GM18861 (cell line): ENCODE measurements around the gene EVX1.

Experiments used
- ATAC-seq: cut with Tn5 transposase; IDR thresholded peaks from one replicate; pipeline ENCODE4 v1.9.1; 2021; ENCODE audit not compliant: unreplicated experiment

The EVX1 gene

DNA sequence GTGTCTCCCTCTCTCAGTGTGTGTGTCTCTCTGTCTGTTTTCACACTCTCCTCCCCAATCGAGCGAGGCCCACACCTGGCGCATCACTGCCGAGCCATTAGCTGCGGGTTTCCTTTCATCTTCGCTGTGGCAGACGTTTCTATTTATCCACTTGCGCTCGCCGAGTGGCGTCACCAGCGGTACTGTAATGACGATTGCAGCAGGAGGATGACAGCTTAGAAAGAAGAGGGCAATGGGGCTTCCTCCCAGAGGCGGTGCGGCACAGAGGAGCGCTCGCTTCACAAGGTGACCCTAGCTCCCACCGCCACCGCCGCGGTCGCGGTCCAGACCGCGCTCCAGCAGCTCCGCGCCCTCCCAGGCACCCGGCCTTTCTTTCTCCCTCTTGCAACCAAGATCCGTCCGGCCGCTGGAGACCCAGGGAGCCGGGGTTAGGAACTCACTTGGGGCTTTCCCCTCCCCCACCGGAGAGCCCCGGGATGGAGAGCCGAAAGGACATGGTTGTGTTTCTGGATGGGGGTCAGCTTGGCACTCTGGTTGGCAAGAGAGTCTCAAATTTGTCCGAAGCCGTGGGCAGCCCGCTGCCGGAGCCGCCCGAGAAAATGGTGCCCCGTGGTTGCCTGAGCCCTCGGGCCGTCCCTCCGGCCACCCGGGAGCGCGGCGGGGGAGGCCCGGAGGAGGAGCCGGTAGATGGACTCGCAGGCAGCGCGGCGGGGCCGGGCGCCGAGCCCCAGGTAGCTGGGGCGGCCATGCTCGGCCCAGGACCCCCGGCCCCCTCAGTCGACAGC is at the start of gene EVX1:
EVX1 (plus strand) TSS at position 248 of the 785 bp plus-strand sequence; CDS start at position 477, 229 bp downstream.
- ATAC-seq, result no peak

DNA sequence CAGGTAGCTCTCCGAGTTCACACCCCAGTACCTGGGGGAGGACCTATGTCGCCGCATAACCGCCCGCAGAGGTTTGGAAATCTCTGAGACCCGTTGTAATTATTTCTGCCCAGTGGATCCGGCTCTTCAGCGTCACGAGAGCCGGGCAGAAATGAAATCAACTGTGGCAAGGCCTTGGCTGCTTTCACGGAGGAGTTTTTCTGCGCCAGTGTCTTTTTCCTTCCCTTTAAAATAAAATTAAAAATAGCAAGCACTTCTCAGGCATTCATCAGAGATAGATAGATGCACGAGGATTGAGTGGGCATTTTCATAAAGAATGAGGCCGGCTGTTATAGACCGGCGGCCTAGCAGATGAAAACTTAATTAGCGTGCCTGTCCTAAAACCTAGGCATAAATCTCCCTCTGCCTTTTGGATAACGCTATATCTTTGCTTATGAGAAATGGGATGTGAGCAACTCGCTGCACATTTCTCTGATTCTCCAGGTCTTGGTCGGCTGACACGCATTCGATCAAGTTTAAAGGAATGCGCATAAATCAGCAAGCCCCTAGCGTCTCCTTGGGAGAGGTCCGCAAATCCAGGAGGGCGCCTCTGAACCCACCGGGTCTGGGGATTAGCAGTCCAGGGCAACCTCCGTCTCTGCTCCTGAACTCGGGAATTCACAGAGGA is 49.1 kb upstream of the EVX1 start:
- ATAC-seq, result no peak

DNA sequence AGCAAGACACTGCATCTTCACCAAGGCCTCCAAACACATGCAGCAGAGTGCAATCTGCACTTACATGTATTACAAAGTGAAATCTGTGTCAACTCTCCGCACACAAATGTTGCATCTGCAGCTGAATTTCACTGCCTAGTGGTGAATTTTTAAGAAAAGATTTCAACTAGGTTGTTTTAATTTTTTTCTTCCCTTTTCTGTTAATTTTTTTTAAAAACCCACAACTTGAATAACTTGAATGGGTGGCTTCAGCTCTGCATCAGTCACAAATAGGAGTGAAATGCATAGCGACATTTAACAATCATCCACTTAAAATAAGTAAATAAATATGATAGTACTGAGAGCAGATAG is 48.6 kb upstream of the EVX1 start:
- no peak for ATAC-seq

DNA sequence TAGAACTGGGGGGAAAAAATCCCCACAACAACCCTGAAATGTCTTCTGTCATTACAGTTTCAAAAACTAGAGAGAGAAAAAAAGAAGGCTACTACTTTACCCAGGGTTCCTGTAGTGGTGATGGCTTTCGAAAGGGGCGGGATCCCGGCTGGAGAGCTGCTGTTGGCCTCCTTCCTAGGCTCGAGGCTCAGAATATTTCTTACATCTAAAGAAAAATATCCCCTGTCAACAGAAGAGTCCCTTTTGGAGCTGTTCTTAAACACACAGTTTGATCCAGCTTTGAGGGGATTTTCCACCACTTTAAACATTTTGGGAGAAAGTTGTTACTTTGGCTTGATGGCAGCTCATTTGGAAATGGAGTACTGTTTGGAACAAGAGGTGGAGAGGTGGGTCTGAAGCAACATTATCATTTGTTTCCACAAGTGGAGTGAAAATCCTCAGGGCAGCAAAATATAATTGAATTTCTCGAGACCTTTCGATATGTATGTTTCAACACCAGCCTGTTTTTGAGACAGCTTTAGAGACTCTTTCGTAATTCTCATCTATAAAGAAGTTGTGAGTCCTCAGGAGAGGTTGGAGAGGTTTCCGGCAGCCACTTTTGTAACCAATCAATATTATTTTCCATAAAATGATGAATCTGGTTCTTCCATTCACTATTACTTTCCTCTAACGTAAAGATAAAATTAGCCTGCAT is 47.8 kb upstream of the EVX1 start:
- no peak for ATAC-seq

DNA sequence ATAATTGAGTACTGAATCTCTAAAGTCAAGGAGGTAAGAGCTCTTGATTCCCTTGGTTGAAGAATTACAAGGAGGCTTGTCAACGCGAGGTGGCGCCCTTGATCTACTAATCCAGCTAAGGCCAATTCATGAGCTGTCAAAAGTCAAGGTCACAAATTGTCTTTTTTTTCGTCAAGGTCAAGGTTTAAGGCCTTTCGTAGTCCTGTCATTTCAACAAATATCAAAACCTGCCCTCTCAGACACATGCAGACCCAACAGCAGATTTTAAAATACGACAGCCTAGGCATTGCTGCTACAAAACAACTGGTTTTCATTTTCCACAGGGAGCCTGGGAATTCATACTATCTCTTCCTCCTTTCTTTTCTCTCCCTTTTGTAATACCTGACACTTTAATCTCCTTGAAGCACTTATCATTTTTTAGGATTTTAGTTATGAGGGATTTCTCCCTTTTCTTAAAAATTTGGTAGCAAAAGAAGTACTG is 46.3 kb upstream of the EVX1 start:
- ATAC-seq, result no peak

DNA sequence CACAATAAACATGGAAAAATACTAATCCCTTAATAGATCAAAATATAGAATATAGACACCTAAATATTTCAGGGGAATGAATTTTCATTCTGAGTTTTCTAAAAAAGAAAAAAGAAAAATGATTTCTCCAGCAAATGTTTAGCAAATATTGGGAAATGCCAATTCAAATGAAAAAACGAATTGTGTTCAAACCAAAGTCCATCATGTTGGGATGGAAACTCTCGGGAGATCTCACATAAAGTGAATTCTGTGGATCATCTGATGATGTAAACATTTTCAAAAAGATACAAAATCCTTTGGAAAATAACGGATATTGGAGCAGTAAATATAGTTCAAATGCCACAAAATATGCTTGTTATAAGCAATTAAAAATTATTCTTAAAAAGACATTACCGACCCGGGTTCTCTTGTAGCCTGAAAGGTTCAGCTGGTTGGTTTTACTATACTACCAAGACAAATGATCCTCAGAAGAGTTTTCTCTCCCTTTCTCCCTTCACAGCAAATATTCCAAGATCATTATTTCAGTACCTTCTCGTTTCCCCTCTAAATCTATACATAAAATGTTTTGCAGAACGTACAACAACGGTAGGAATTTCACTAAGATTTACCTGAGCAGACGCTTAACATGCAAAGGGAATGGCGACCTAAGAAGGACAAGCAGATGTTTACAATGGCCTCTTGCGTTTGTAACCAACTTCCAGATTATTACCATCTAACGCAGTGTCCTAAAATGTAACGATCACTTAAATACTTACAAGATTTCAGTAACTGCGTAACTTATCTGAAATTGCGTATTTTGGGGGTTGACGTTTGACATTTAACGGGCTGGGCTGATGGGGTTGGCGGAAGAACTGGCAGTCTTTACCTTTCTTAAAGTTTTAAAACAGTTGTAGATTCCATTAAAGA is 45.2 kb upstream of the EVX1 start:
- no peak for ATAC-seq

DNA sequence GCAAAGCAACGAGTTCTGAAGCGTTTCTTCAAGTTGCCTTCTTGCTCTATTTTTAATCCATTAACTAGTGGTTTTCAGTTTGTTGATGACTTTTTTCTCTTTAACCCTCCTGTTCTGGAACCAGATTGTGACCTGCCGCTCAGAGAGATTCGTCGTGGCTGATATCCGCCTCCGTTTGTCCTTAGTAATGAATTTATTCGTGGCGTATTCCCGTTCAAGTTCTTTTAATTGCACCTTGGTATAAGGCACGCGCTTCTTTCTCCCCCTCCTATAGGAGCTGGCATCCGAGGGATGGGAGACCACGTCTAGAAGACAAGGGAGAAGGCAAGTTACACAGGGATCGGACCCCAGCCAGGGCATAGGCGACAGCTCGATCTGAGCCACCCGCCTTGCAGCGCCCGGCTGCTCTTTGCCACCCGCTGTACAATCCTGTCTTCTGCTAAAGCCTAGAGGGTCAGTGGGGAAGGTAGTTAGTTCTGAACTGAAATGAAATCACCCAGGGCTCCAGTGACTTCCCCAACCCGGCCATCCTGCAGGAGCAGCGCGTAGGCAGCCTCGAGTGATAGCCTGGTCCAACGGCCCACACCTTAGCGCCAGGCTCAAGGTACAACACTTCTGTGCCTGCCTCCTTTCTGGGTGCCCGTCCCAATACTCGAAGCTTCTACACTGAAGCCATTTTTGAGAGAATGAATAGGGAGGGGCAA is 44.3 kb upstream of the EVX1 start:
- ATAC-seq, result no peak

DNA sequence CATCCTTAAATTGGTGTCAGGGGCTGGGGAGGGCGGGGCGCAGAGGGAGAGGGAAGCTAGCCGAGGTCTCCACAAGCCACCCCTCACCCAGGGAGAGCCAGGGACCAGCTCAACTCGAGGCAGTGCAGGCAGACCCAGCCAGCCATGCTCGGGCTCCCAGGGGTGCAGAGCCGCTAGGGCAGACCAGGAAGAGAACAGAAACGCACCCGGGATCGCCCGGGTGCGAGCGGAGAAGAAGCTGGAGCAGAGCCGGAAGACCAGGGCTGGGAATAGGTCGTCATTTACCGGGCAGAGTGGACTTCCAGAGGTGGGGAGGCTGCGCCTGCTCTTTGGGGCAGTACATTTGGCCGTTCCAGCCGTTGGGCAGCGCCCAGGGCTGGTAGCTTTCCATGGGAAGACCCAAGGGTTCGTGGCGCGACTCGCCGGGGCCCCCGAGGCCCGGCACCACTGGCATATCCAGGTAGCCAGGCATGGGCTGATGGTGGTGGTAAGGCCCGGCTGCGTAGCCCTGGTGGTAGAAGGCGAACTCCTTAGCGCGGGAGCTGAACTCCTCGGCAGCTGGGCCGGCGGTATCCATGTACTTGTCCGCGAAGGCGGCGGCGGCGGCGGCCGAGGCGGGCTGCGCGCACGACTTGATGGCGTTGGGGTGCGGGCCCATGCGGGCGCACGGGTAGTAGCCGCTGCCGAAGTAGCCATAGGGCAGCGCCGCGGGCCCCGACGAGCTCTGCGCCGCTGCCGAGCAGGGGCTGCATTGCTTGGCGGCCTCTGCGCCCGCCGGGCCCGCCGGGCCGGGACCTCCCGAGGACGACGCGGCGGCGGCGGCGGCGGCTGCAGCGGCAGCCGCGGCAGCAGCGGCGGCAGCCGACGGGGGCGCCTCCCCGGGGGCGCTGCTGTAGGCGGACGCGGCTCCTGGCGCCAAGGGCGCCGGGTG is 43.5 kb upstream of the EVX1 start:
- no peak for ATAC-seq

DNA sequence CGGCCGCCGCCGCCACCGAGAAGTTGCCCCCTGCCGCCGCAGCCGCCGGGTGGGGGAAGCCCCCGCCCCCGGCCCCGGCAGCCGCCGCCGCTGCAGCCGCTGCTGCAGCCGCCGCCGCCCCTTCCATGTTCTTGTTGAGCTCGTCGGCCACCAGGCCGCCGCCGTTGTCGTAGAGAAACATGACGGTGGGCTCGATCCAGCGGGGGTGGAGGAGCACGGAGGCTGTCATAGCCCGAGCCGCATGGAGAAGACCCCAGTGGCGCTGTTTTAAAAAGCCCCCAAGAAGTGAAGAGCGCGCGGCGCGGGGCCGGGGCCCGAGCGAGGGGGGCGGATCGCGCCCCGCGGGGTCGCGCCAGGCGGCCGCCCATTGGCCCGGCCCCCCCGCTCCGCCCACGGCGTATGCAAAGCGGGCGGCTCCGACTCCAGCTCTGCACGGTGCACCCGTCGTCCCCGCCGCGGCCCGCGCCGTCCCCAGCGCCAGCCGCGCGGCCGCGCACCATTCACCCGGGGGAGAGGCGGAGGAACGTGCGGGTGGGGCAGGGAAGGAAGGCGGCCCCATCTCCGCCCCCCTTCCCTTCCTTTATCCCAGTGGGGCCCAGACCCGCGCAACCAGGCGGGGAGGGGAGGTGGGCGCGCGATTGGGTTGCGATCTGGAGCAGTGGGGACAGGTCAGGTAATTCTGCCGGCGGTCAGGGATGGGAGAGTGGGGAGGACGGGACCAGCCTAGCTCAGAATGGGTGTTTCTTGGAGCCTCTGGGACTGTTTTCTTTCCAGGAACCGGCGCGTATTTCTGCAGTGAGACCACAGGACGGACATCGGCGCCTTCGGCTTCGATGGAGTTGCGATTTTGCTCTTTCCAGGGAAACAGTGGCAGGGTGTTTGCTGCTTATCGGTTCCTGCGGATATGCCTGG is 42.5 kb upstream of the EVX1 start, which contains the start of gene HOXA13:
HOXA13 (minus strand) TSS at position 243 of the 912 bp plus-strand sequence; CDS start at position 229, 14 bp downstream.
- peak; percentile 59 for ATAC-seq

DNA sequence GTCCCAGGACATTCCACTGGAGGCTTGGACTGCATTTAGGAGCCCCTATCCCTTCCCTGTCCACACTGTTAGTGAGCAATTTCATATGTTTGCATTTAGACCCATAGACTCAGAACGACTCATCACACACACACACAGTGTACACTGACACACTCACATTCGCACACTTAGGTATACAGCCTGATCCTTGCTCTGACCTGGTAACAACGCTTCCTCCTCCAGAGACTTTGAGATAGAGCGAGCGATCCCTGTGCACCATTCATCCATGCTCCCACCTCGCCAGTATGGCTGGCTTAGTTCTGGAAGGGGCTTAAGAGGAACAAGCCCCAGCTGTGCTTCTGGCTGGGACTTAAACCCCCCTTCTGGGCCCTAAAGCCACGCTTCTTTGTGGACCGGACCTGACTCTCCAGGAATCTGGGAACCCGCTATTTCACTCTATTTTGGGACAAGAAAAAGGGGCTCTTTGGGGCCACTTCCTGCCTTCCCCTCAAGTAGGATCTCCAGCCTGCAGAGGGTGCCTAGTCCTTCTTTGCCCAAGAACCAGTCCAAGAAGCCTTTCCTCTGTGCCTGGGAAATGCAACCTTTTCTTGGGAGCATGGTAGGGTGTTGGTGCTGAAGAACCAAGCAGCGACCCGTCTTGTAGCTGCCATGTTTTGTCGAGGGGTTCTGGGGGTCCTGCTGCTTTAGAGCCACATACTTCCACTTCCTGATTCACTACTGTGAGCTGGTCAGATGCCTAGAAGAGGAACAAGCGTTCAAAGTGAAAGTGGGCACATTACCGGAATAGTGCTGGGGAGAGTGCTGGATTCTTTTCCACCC is 41.6 kb upstream of the EVX1 start:
- ATAC-seq, result no peak

DNA sequence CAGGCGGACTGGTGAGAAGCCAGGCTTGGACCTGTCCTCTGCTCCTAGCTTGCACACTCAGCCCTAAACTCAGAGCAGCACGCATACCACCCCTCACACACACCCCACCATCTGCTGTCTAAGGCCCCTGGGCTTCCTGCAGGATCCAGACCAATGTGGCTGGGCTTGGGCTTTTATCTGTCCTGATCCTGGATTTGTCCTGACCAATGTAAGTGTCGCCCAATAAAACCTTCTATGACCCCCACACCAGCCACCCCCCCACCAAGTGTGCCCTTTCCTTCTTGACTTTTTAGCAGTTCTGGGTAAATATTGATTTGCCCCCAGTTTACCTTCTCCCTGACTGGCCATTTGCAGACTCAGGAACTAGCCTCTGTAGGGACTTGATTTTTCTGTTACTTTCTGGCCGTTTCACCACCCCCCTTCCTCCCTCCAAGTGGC is 41.0 kb upstream of the EVX1 start:
- no peak for ATAC-seq

DNA sequence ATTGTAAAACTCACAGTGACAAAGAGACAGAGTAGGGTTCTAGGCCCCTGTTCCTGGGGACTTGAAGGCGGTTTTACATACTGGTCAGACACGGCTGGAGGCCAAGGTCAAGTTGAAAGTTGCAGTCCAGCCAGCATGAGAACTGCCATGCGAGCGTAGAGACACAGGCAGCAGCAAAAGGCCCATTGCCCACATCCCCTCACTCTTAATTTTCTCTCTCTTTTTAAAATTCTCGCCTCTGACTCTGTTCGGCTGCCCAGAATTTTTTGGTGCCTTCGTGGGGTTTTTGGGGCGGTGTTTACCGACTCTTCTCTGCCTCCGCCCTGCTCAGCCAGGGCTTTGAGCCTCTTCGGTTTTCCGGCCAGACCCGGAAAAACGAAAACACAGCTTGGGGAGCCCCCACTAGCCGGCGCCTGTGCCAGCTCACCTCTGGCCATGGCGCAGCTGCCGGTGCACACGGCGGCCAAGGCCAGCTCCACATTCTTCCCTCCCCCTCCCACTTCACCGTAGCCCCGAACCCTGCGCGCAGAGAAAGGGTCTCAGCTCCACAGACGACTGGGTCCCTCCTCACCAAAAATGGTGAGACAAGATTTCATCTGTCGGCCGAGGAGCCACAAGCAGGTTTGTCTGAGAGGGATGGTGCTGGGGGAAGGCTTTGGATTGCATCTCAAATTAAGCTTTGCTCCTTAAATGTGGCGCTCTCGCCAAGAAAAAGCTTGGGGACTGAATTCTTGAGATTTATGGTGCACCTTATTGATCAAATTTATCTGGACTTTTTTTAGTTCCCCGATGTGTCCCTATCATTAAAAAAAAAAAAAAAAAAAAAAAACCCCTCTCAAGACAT is 40.4 kb upstream of the EVX1 start:
- ATAC-seq, result no peak

DNA sequence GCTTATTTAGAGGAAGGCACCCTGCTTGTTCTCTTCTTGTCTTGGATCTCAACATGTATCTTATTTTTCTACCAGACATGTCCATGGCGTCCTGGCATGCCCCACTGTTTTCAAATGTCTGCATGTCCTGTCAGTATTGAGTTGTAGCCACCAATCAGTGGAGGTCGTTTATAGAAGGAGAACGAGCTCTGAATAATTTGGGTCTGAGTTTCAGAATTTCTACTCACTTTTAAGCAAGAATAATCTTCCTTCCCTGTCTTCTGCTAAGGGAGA is 39.8 kb upstream of the EVX1 start:
- ATAC-seq, result no peak

DNA sequence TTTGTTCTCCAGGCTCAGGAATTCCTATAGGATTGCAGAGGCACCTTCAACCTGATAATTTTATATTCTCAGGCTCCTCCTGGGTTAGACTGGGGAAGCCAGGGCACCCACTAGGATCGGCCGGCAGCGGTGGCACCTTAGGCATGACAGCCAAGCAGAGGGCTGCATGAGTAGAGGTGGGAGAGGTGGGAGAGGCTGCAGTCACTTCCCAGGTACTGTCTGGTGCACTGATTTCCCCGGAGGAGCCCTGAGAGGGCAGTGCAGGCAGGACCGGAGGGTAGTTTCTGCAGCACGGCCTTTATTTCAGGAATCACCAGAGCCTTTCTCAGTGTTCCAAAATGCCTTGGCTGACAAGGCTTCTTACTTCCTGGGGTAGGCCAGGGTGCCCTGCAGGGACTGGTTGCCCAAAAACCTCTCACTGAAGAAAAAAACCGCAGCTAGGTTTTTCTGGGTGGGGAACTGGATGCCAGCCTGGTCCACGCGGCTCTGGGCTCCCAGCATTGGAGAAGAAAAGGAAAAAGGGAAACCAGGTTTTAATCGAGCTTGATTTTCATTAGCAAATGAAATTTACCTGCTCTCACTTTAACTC is 39.1 kb upstream of the EVX1 start:
- ATAC-seq, result no peak

DNA sequence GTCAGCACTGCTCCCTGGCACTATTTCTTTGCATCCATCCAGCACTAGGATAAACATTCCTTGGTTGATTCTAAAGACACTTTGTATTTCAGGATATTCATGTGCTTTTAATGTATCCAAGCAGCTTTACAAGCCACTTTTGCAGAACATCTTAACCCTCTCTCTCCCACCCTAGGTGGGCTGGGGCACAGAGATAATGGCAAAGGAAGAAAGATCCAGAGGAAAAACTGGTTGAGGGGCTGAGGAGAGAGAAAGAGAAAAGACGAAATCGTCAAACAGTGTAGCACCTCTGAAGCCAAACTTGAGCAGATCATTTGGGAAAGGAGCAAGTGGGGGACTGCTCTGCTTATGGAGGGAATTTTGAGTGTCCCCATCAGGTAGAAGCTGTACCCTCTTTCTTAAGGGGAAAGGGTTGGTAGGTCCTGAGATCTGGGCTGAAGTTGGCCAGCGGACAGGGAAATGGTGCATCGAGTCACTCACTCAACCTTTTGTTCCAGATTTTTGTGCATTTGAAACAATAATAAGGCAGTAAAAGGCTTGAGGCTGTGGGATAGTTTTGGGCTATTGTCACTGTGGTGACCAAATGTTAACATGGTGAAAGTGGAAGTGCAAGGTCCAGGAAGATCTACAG is 38.5 kb upstream of the EVX1 start:
- ATAC-seq, result no peak
